Fibroblast of villous mesenchyme (primary cell): ENCODE results near the gene GRHPR. TPM values are rescaled to one million over a fixed set of nuclear protein-coding genes. Genes with fewer than 3 reads are reported as not detected.
"Not testable (repeated sequence)": the region's sequence is repeated elsewhere in the genome, so short reads cannot be mapped to it uniquely, and the experiment has no call there.

Experiments
- DNase-seq: peaks from one replicate; pipeline ENCODE4 v3.0.0-alpha.2; 2010; ENCODE audit warnings: low read depth
- H3K4me3 ChIP-seq: 2 replicates; pipeline ENCODE4 v1.5.1; 2011; ENCODE audit warnings: low read depth, mild to moderate bottlenecking, low read length
- CTCF ChIP-seq: IDR thresholded peaks from 2 replicates; pipeline ENCODE4 v1.5.1; 2012; ENCODE audit warnings: low read depth, mild to moderate bottlenecking, low read length; ENCODE audit not compliant: insufficient read depth
- total RNA-seq: library from RNA; depleted of rRNA; stranded (reverse); fragments of >200 nt; gene quantifications from 2 replicates; pipeline ENCODE4 v1.2.3, GENCODE V29; 2012

GRHPR gene
- total RNA-seq, 1 donor, result 142 TPM

- no peak for TF ChIP-seq CTCF
- peak overlapping the region; percentile 82 for H3K4me3 ChIP-seq
- DNase-seq, result no peak
Measured at GRCh38 chr9:37421914-37422288, 595 bp upstream of the GRHPR start.

- H3K4me3 ChIP-seq, result peak overlapping the region; percentile 82
- no peak for DNase-seq
- TF ChIP-seq CTCF, result no peak
Measured at GRCh38 chr9:37423508-37423907, 1.0 kb downstream of the GRHPR start.

DNA sequence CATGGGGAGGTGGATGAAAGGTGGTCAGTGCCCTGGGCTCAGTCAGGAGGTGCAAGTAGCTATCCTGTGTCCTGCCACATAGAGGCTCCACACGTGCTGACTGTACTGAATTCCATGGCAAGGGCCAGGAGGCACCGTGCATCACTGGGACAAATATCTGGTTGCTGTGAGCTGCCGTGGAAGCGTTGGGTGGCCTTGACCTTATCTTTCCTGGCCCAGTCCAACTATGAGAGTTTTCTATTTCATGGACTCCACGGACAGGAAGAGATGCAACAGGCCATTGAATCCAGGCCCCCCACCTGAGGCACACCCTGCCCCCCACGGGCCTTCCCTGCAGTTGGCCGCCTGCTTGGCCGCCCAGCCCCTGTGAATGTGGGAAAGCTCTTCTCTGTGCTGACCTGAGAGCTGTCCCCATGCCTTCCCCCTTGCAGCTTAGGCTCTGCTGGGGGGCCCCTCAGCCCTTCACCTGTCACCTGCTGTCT, 1.7 kb downstream of the GRHPR start:
- DNase-seq, result no peak
- TF ChIP-seq CTCF, result no peak
- peak overlapping the region; percentile 23 for H3K4me3 ChIP-seq

DNA sequence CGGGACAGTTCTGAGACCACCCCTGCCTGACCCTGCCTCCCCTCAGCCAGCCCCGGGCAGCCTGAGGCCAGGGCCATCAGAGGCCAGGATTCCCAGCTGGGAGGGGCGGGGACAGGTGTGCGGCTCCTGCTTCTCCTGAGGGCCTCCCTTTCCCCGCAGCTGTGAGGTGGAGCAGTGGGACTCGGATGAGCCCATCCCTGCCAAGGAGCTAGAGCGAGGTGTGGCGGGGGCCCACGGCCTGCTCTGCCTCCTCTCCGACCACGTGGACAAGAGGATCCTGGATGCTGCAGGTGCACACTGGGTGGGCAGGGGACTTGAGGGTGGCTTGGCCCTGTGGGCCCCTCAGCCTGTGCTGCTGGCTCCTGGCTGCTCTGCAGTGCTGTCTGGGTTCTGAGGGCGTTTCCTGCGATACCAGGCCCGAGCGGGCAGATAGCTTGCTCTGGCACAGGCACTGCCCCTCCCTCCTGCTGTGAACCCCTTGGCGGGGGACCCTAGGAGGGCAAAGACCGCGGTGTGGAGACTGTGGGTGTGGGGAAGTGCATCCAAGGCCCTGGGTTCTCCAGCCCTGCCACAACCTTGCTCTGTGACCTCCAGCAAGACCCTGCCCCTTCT, 2.3 kb downstream of the GRHPR start:
- H3K4me3 ChIP-seq, result no peak overlapping the region
- DNase-seq, result no peak
- no peak for TF ChIP-seq CTCF

DNA sequence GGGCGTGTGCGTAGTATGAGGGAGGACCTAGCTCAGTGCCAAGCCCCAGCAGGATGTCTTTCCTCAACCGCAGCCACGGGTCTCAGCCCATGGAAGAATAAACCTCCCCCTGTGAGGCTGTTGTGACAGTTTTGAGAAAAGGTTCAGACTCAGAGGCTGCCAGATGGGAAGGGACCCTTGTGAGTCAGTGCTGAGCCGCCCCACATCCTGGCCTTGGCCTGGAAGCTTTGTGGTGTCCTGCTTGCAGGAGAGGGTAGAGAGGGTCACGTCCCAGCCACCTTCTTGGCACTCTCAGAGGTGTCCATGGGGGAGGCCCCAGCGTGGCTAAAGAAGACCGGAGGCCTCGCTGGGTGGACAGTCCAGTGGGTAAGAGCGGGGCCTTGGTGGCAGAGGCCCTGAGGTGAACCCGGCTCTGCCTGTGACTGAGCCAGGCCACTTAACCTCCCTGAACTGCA, 2.8 kb downstream of the GRHPR start:
- H3K4me3 ChIP-seq, result no peak overlapping the region
- DNase-seq, result no peak
- no peak for TF ChIP-seq CTCF

DNA sequence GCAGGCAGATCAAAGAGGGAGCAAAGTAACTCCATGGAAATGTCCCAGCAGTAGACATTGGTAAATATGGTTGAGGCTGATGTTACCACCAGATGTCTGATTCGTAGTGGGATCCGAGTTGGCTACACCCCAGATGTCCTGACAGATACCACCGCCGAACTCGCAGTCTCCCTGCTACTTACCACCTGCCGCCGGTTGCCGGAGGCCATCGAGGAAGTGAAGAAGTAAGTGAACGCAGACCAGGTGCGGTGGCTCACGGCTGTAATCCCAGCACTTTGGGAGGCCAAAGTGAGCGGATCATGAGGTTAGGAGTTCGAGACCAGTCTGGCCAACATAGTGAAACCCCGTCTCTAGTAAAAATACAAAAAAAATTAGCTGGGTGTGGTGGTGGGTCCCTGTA, 3.9 kb downstream of the GRHPR start:
- H3K4me3 ChIP-seq, DNase-seq: not testable (repeated sequence)

DNA sequence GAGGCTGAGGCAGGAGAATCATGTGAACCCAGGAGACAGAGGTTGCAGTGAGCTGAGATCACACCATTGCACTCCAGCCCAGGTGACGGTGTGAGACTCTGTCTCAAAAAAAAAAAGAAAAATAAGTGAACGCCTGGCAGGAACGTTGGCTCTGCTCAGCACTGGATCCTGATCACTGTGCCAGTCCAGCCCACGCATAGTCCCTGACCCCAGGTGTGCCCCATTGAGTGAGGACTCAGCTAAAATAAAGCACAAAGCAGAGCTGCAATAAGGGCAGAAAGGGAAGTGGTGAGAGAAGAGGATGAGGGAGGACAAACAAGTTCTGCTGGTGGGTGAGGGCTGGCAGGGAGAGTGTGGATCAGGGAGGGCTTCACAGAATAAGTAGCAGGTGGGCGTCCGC, 4.3 kb downstream of the GRHPR start:
- TF ChIP-seq CTCF, result no peak
- DNase-seq, result no peak
- H3K4me3 ChIP-seq, result no peak overlapping the region
